ENCODE data around the gene PICK1.

The PICK1 gene

GRCh38 chr22:38042488-38042790, 14.8 kb upstream of the PICK1 start:
- DNase-seq (ENCODE audit: low read depth, low spot score) = no peak
- H3K4me3 ChIP-seq (ENCODE audit: low read depth, low read length) = no peak overlapping the region
- in situ Hi-C loops (cut with HindIII; ENCODE audit: low sequenced_read_pairs) = no loop called here
- TF ChIP-seq CTCF (IDR thresholded peaks at IDR 0.05; ENCODE audit: low read depth, low read length) = no peak

- in situ Hi-C loops (cut with HindIII; ENCODE audit: low sequenced_read_pairs) = no loop called here
- TF ChIP-seq CTCF (IDR thresholded peaks at IDR 0.05; ENCODE audit: low read depth, low read length) = no peak
- no peak overlapping the region for H3K4me3 ChIP-seq (ENCODE audit: low read depth, low read length)
- DNase-seq (ENCODE audit: low read depth, low spot score) = no peak
Measured at GRCh38 chr22:38043151-38044039, 13.8 kb upstream of the PICK1 start.

DNA sequence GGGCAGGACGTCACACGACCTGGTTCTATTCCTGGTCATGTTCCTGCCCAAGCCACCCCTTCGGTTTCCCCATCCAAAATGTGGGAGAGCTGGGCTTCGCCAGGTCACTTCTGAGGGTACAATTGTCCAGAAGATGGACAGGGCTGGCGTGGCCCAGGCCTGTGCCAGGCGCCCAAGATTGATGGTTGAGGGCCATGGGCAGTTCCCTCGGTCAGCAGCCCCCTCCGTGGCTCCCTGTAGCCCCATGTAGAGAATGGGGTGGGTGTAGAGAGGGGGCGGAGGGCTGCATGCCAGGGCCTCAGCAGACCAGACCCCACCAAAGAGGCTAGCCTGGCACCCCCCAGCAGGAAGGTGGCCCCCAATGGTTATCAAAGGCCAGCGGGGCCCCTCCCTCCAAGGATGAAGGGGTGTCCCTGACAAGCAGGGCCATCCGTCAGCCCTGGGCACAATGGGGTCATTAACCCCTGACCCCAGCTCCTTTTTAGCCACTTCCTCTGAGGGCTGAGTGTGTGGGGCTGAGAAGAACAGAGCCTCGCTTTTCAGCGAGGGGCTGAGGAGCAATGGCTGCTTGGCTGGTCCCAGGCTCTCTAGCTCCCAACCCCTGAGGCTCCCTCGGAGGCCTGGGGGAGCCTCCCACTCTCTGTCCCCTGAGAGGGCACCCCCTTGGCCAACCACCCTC, 11.0 kb upstream of the PICK1 start:
- no peak for DNase-seq (ENCODE audit: low read depth, low spot score)
- in situ Hi-C loops (cut with HindIII; ENCODE audit: low sequenced_read_pairs) = no loop called here
- TF ChIP-seq CTCF (IDR thresholded peaks at IDR 0.05; ENCODE audit: low read depth, low read length) = no peak
- H3K4me3 ChIP-seq (ENCODE audit: low read depth, low read length) = no peak overlapping the region

DNA sequence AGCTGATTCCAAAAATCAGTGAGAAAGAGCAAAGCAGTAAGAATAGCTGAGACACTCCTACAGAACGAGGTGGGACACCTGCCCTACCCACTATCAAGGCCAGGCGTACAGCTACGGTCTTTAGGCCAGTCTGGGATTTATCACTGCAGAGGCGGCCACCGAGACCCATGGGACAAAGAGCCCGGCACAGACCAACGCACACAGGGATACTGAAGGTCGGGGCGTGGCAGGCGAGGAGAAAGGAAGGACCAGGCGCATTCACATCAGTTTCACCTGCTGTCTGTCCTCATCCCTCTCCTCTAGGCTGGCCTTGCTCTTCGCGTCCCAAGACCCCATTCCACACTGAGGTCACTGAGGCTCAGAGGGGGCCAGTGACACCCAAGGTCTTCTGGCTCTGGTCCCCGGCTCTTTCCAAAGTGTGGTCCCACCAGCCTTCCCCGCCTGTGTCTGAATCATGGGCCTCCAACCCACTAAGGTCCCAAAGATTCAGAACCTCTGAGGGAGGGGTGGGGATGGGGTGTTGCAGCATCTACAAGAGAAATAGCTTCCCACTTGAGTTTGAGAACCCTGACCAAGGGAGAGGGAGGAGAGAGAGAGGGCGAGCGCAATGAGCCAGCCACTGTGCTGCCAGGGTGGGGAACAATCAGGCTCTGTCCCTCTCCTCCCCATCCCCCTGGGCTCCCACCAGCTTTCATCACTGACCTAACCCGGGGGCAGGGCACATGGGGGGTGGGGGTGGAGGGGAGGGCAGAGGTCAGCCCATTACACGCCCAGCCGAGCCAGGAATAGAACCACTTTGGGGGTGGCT, 7.2 kb upstream of the PICK1 start:
- in situ Hi-C loops (cut with HindIII; ENCODE audit: low sequenced_read_pairs) = no loop called here
- no peak for DNase-seq (ENCODE audit: low read depth, low spot score)
- H3K4me3 ChIP-seq (ENCODE audit: low read depth, low read length) = no peak overlapping the region
- TF ChIP-seq CTCF (IDR thresholded peaks at IDR 0.05; ENCODE audit: low read depth, low read length) = no peak

GRCh38 chr22:38050720-38051119, 6.5 kb upstream of the PICK1 start:
- no peak overlapping the region for H3K4me3 ChIP-seq (ENCODE audit: low read depth, low read length)
- no peak for TF ChIP-seq CTCF (IDR thresholded peaks at IDR 0.05; ENCODE audit: low read depth, low read length)
- in situ Hi-C loops (cut with HindIII; ENCODE audit: low sequenced_read_pairs) = no loop called here
- DNase-seq (ENCODE audit: low read depth, low spot score) = no peak

DNA sequence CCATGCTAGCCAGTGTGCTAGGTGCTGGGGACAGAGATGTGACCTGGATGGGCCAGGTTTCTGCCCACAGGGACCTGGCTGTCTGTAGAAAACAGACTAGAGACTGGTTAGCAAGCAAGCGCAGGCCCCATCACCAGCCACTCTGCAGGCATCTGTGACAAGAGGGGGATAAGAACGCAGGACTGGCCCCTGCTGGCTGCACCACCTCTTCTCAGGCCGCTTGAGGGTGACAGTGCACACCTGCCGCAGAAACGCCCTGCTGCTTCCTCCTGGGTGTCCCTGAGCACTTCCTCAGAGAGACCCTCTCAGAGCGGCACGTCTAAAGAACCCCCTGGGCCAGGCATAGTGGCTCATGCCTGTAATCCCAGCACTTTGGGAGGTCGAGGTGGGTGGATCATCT, 5.9 kb upstream of the PICK1 start:
- in situ Hi-C loops (cut with HindIII; ENCODE audit: low sequenced_read_pairs) = no loop called here
- TF ChIP-seq CTCF (IDR thresholded peaks at IDR 0.05; ENCODE audit: low read depth, low read length) = no peak
- DNase-seq (ENCODE audit: low read depth, low spot score) = no peak
- H3K4me3 ChIP-seq (ENCODE audit: low read depth, low read length) = no peak overlapping the region
